KOPT-K1 (cell line): ENCODE measurements around the gene GALNT16.

Experiments used
- H3K27ac ChIP-seq: fragments of 200-600 bp; sonication (generic); 2 replicates; pipeline ENCODE4 v1.5.1; 2016; ENCODE audit warnings: antibody characterized with exemption, mild to moderate bottlenecking, low read depth, low read length; ENCODE audit not compliant: poor library complexity, severe bottlenecking
- H3K36me3 ChIP-seq: fragments of 200-600 bp; sonication (generic); 2 replicates; pipeline ENCODE4 v1.5.1; 2017; ENCODE audit warnings: antibody characterized with exemption, mild to moderate bottlenecking, low read length, moderate library complexity; ENCODE audit not compliant: insufficient read depth
- H3K9me3 ChIP-seq: fragments of 200-600 bp; sonication (generic); 2 replicates; pipeline ENCODE4 v1.5.1; 2017; ENCODE audit warnings: antibody characterized with exemption, low read length, mild to moderate bottlenecking; ENCODE audit not compliant: insufficient read depth, poor library complexity, severe bottlenecking

GALNT16 gene

GRCh38 chr14:69313176-69313575 is 53.2 kb downstream of the GALNT16 start:
- H3K27ac ChIP-seq: no peak overlapping the region
- no peaks in the 10 kb centered on the region for H3K36me3 ChIP-seq
- no peaks in the 10 kb centered on the region for H3K9me3 ChIP-seq

- H3K9me3 ChIP-seq: no peaks in the 10 kb centered on the region
- H3K36me3 ChIP-seq: no peaks in the 10 kb centered on the region
- H3K27ac ChIP-seq: no peak overlapping the region
Measured at GRCh38 chr14:69314327-69314726, 54.4 kb downstream of the GALNT16 start.

- Histone ChIP-seq H3K9me3 (no peaks in the 10 kb centered on the region), H3K36me3 (no peaks in the 10 kb centered on the region), H3K27ac (no peak overlapping the region)
Measured at GRCh38 chr14:69315301-69315700, 55.3 kb downstream of the GALNT16 start.

GRCh38 chr14:69316449-69317101 is 56.6 kb downstream of the GALNT16 start:
- H3K36me3 ChIP-seq: no peaks in the 10 kb centered on the region
- H3K27ac ChIP-seq: no peak overlapping the region
- H3K9me3 ChIP-seq: no peaks in the 10 kb centered on the region

- Histone ChIP-seq H3K36me3 (no peaks in the 10 kb centered on the region), H3K9me3 (no peaks in the 10 kb centered on the region), H3K27ac (no peak overlapping the region)
Measured at GRCh38 chr14:69317102-69317755, 57.3 kb downstream of the GALNT16 start.

- Histone ChIP-seq H3K36me3 (no peaks in the 10 kb centered on the region), H3K27ac (no peak overlapping the region), H3K9me3 (no peaks in the 10 kb centered on the region)
Measured at GRCh38 chr14:69317780-69318179, 57.8 kb downstream of the GALNT16 start.

- no peak overlapping the region for H3K27ac ChIP-seq
Measured at GRCh38 chr14:69318241-69318640, 58.3 kb downstream of the GALNT16 start.

GRCh38 chr14:69318901-69319475 is 59.0 kb downstream of the GALNT16 start:
- no peaks in the 10 kb centered on the region for H3K36me3 ChIP-seq

More at GRCh38 chr14:69318241-69318640, 58.3 kb downstream of the GALNT16 start:
- H3K36me3 ChIP-seq: no peaks in the 10 kb centered on the region
- H3K9me3 ChIP-seq: no peaks in the 10 kb centered on the region

GRCh38 chr14:69319911-69320310 is 60.0 kb downstream of the GALNT16 start:
- H3K9me3 ChIP-seq: no peaks in the 10 kb centered on the region
- H3K36me3 ChIP-seq: no peaks in the 10 kb centered on the region
- H3K27ac ChIP-seq: no peak overlapping the region

More at GRCh38 chr14:69318901-69319475, 59.0 kb downstream of the GALNT16 start:
- Histone ChIP-seq H3K9me3 (no peaks in the 10 kb centered on the region), H3K27ac (no peak overlapping the region)

- H3K27ac ChIP-seq: no peak overlapping the region
- no peaks in the 10 kb centered on the region for H3K36me3 ChIP-seq
- no peaks in the 10 kb centered on the region for H3K9me3 ChIP-seq
Measured at GRCh38 chr14:69320581-69321365, 60.8 kb downstream of the GALNT16 start.

- Histone ChIP-seq H3K36me3 (no peaks in the 10 kb centered on the region), H3K27ac (no peak overlapping the region), H3K9me3 (no peaks in the 10 kb centered on the region)
Measured at GRCh38 chr14:69321601-69322330, 61.8 kb downstream of the GALNT16 start.

GRCh38 chr14:69323266-69323998 is 63.5 kb downstream of the GALNT16 start:
- Histone ChIP-seq H3K36me3 (no peaks in the 10 kb centered on the region), H3K9me3 (no peaks in the 10 kb centered on the region), H3K27ac (no peak overlapping the region)

- no peaks in the 10 kb centered on the region for H3K36me3 ChIP-seq
- H3K9me3 ChIP-seq: no peaks in the 10 kb centered on the region
- H3K27ac ChIP-seq: no peak overlapping the region
Measured at GRCh38 chr14:69323999-69324282, 64.0 kb downstream of the GALNT16 start.

GRCh38 chr14:69324341-69324931 is 64.5 kb downstream of the GALNT16 start:
- Histone ChIP-seq H3K36me3 (no peaks in the 10 kb centered on the region), H3K9me3 (no peaks in the 10 kb centered on the region), H3K27ac (no peak overlapping the region)
